ENCODE data around the gene ZBP1.

Gene ZBP1

GRCh38 chr20:57571782-57572416, 48.3 kb downstream of the ZBP1 start:
- H3K27me3 ChIP-seq (ENCODE audit: control insufficient read depth, insufficient read depth, low read length) = no peaks in the 10 kb centered on the region
- H3K4me1 ChIP-seq (ENCODE audit: control insufficient read depth, insufficient read depth, low read length) = peaks cover 10% of the 10 kb centered on the region
- no peak overlapping the region for H3K4me3 ChIP-seq (ENCODE audit: low read depth, low read length)
- no peak overlapping the region for H3K27ac ChIP-seq (ENCODE audit: low read depth, low read length)
- H3K9ac ChIP-seq (ENCODE audit: low read depth, low read length) = no peak overlapping the region
- no peaks in the 10 kb centered on the region for H3K9me3 ChIP-seq (ENCODE audit: control insufficient read depth, insufficient read depth, low read length)
- H3K36me3 ChIP-seq (ENCODE audit: control insufficient read depth, insufficient read depth, low read length) = no peaks in the 10 kb centered on the region

- Histone ChIP-seq H3K9me3 (ENCODE audit: control insufficient read depth, insufficient read depth, low read length) (no peaks in the 10 kb centered on the region), H3K27ac (ENCODE audit: low read depth, low read length) (no peak overlapping the region), H3K4me1 (ENCODE audit: control insufficient read depth, insufficient read depth, low read length) (peaks cover 10% of the 10 kb centered on the region), H3K9ac (ENCODE audit: low read depth, low read length) (no peak overlapping the region), H3K36me3 (ENCODE audit: control insufficient read depth, insufficient read depth, low read length) (no peaks in the 10 kb centered on the region), H3K4me3 (ENCODE audit: low read depth, low read length) (no peak overlapping the region), H3K27me3 (ENCODE audit: control insufficient read depth, insufficient read depth, low read length) (no peaks in the 10 kb centered on the region)
Measured at GRCh38 chr20:57570920-57571319, 49.3 kb downstream of the ZBP1 start.

GRCh38 chr20:57570145-57570850, 49.9 kb downstream of the ZBP1 start:
- no peak overlapping the region for H3K9ac ChIP-seq (ENCODE audit: low read depth, low read length)
- no peaks in the 10 kb centered on the region for H3K9me3 ChIP-seq (ENCODE audit: control insufficient read depth, insufficient read depth, low read length)
- H3K27ac ChIP-seq (ENCODE audit: low read depth, low read length) = no peak overlapping the region
- H3K36me3 ChIP-seq (ENCODE audit: control insufficient read depth, insufficient read depth, low read length) = no peaks in the 10 kb centered on the region
- H3K4me1 ChIP-seq (ENCODE audit: control insufficient read depth, insufficient read depth, low read length) = peaks cover 10% of the 10 kb centered on the region
- H3K27me3 ChIP-seq (ENCODE audit: control insufficient read depth, insufficient read depth, low read length) = no peaks in the 10 kb centered on the region
- H3K4me3 ChIP-seq (ENCODE audit: low read depth, low read length) = no peak overlapping the region

- Histone ChIP-seq H3K4me1 (ENCODE audit: control insufficient read depth, insufficient read depth, low read length) (peaks cover 10% of the 10 kb centered on the region), H3K27me3 (ENCODE audit: control insufficient read depth, insufficient read depth, low read length) (no peaks in the 10 kb centered on the region), H3K4me3 (ENCODE audit: low read depth, low read length) (no peak overlapping the region), H3K36me3 (ENCODE audit: control insufficient read depth, insufficient read depth, low read length) (no peaks in the 10 kb centered on the region), H3K9me3 (ENCODE audit: control insufficient read depth, insufficient read depth, low read length) (no peaks in the 10 kb centered on the region), H3K9ac (ENCODE audit: low read depth, low read length) (no peak overlapping the region), H3K27ac (ENCODE audit: low read depth, low read length) (no peak overlapping the region)
Measured at GRCh38 chr20:57568960-57569359, 51.3 kb downstream of the ZBP1 start.

GRCh38 chr20:57568088-57568896, 51.9 kb downstream of the ZBP1 start:
- Histone ChIP-seq H3K9ac (ENCODE audit: low read depth, low read length) (no peak overlapping the region), H3K27ac (ENCODE audit: low read depth, low read length) (no peak overlapping the region), H3K9me3 (ENCODE audit: control insufficient read depth, insufficient read depth, low read length) (no peaks in the 10 kb centered on the region), H3K36me3 (ENCODE audit: control insufficient read depth, insufficient read depth, low read length) (no peaks in the 10 kb centered on the region), H3K4me1 (ENCODE audit: control insufficient read depth, insufficient read depth, low read length) (peaks cover 4% of the 10 kb centered on the region; the same call in 1 of the 2 replicates), H3K4me3 (ENCODE audit: low read depth, low read length) (no peak overlapping the region), H3K27me3 (ENCODE audit: control insufficient read depth, insufficient read depth, low read length) (no peaks in the 10 kb centered on the region)

- H3K9ac ChIP-seq (ENCODE audit: low read depth, low read length) = no peak overlapping the region
- no peaks in the 10 kb centered on the region for H3K27me3 ChIP-seq (ENCODE audit: control insufficient read depth, insufficient read depth, low read length)
- no peaks in the 10 kb centered on the region for H3K4me1 ChIP-seq (ENCODE audit: control insufficient read depth, insufficient read depth, low read length)
- no peak overlapping the region for H3K27ac ChIP-seq (ENCODE audit: low read depth, low read length)
- H3K9me3 ChIP-seq (ENCODE audit: control insufficient read depth, insufficient read depth, low read length) = no peaks in the 10 kb centered on the region
- no peak overlapping the region for H3K4me3 ChIP-seq (ENCODE audit: low read depth, low read length)
- no peaks in the 10 kb centered on the region for H3K36me3 ChIP-seq (ENCODE audit: control insufficient read depth, insufficient read depth, low read length)
Measured at GRCh38 chr20:57567471-57568079, 52.7 kb downstream of the ZBP1 start.

- H3K36me3 ChIP-seq (ENCODE audit: control insufficient read depth, insufficient read depth, low read length) = no peaks in the 10 kb centered on the region
- H3K9me3 ChIP-seq (ENCODE audit: control insufficient read depth, insufficient read depth, low read length) = no peaks in the 10 kb centered on the region
- H3K9ac ChIP-seq (ENCODE audit: low read depth, low read length) = no peak overlapping the region
- no peaks in the 10 kb centered on the region for H3K27me3 ChIP-seq (ENCODE audit: control insufficient read depth, insufficient read depth, low read length)
- no peak overlapping the region for H3K4me3 ChIP-seq (ENCODE audit: low read depth, low read length)
- no peaks in the 10 kb centered on the region for H3K4me1 ChIP-seq (ENCODE audit: control insufficient read depth, insufficient read depth, low read length)
- H3K27ac ChIP-seq (ENCODE audit: low read depth, low read length) = no peak overlapping the region
Measured at GRCh38 chr20:57566803-57567459, 53.3 kb downstream of the ZBP1 start.

- H3K4me1 ChIP-seq (ENCODE audit: control insufficient read depth, insufficient read depth, low read length) = no peaks in the 10 kb centered on the region
- H3K9ac ChIP-seq (ENCODE audit: low read depth, low read length) = no peak overlapping the region
- no peaks in the 10 kb centered on the region for H3K27me3 ChIP-seq (ENCODE audit: control insufficient read depth, insufficient read depth, low read length)
Measured at GRCh38 chr20:57566399-57566798, 53.8 kb downstream of the ZBP1 start.

GRCh38 chr20:57564951-57565642, 55.1 kb downstream of the ZBP1 start:
- no peaks in the 10 kb centered on the region for H3K27me3 ChIP-seq (ENCODE audit: control insufficient read depth, insufficient read depth, low read length)
- no peak overlapping the region for H3K4me3 ChIP-seq (ENCODE audit: low read depth, low read length)
- no peaks in the 10 kb centered on the region for H3K36me3 ChIP-seq (ENCODE audit: control insufficient read depth, insufficient read depth, low read length)
- H3K27ac ChIP-seq (ENCODE audit: low read depth, low read length) = no peak overlapping the region
- H3K9me3 ChIP-seq (ENCODE audit: control insufficient read depth, insufficient read depth, low read length) = no peaks in the 10 kb centered on the region
- H3K4me1 ChIP-seq (ENCODE audit: control insufficient read depth, insufficient read depth, low read length) = no peaks in the 10 kb centered on the region
- H3K9ac ChIP-seq (ENCODE audit: low read depth, low read length) = no peak overlapping the region

More at GRCh38 chr20:57566399-57566798, 53.8 kb downstream of the ZBP1 start:
- Histone ChIP-seq H3K4me3 (ENCODE audit: low read depth, low read length) (no peak overlapping the region), H3K27ac (ENCODE audit: low read depth, low read length) (no peak overlapping the region), H3K9me3 (ENCODE audit: control insufficient read depth, insufficient read depth, low read length) (no peaks in the 10 kb centered on the region), H3K36me3 (ENCODE audit: control insufficient read depth, insufficient read depth, low read length) (no peaks in the 10 kb centered on the region)

GRCh38 chr20:57564180-57564802, 55.9 kb downstream of the ZBP1 start:
- H3K4me3 ChIP-seq (ENCODE audit: low read depth, low read length) = no peak overlapping the region
- H3K27ac ChIP-seq (ENCODE audit: low read depth, low read length) = no peak overlapping the region
- H3K9me3 ChIP-seq (ENCODE audit: control insufficient read depth, insufficient read depth, low read length) = no peaks in the 10 kb centered on the region
- H3K9ac ChIP-seq (ENCODE audit: low read depth, low read length) = no peak overlapping the region
- no peaks in the 10 kb centered on the region for H3K27me3 ChIP-seq (ENCODE audit: control insufficient read depth, insufficient read depth, low read length)
- H3K36me3 ChIP-seq (ENCODE audit: control insufficient read depth, insufficient read depth, low read length) = no peaks in the 10 kb centered on the region
- H3K4me1 ChIP-seq (ENCODE audit: control insufficient read depth, insufficient read depth, low read length) = no peaks in the 10 kb centered on the region

Data from HUES48 (cell line).